Thoracic aorta endothelial cell (primary cell): ENCODE results near the gene DEPDC5. TPM values are rescaled to one million over a fixed set of nuclear protein-coding genes. Genes with fewer than 3 reads are reported as not detected.

ENCODE experiments used
- small RNA-seq: library from RNA; depleted of rRNA; stranded (forward); fragments of <200 nt; gene quantifications from one replicate; pipeline ENCODE3, GENCODE V24; 2012
- total RNA-seq: library from RNA; depleted of rRNA; stranded (reverse); fragments of >200 nt; gene quantifications from 2 replicates; pipeline ENCODE4 v1.2.3, GENCODE V29; 2012

The DEPDC5 gene
- total RNA-seq: 20.9 and 21.8 TPM in 2 replicates

DNA sequence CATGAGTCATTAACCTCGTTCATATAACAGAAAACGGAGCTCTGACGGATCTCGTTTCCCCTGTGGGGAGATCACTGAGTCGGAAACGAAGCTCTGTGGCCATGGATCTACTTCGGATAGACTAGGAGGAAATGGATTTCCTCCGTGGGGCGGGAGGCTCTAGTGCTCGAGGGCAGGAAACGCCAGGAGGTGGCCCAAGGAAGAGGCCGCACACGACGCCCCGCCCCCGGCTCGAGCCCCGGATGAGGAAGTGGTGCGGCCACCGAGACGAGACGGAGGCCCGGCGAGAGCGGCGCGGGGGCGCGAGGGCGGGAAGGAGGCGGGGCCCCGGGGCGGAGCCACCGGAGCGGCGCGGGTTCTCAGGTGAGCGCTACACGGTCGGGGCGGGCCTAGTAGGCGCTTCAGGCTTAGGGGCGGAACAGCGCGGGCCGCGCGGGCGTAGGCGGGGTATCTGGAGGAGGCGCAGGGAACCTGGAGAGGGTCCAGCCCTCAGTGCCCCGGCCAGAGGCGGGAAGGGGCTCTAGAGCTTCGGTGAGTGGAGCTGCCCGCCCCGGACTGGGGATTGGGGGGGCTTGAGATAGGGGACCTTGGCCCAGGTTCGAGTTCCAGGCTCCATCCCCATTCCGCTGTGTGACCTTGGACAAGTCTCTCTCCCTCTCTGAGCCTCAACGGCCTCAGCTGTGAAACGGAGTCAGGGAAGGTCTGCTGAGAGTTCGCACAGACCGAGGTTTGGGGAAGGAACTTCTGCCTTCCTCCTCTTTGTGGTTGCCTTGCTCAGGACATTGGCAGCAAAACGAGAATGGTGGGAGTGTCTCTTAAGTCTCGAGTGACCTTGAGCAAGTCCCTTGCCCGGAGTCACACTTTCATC lies at the start of gene DEPDC5:
TSS of gene DEPDC5 (plus strand) at position 386 of the 868 bp plus-strand sequence. CDS start 903 bp downstream, outside the sequence.

DNA sequence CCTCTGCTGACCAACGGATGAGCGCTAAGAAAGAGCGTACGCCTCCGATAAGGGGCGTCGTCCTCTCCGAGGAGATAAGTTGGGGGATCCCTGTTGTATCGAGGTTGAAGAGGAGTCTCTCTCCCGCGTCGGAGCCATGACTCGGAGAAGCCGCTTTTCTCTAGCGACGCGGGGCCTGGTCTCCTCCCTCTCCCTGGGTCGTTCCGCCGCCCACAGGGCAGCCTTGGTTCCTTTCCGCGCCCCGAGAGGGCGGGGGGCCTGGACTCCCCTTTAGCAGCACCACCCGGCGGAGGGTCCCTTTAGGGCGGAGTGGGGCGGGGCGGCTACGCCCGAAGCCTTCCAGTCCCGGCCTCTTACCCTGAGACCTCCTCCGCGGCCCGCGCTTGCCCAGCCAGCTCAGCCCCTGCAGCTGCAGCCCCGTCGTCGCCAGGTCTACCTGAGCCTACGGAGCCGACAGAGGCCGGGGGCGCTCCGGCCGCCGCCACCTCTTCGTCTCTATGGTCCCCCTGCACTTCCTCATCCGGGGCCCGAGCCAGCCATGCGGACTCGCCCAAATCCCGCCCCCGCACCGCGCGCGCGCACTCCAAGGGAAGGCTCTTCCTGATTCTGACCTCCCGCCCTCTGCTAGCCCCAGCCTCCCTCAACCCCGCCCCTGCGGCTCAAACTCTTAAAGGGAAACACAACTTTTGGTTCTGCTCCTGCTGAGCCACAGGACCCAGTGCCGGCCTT lies 4.0 kb upstream of the DEPDC5 start, which contains the start of gene PRR14L:
TSS of gene PRR14L (minus strand) at position 497 of the 729 bp plus-strand sequence. CDS start 11,272 bp downstream, outside the sequence.

DNA sequence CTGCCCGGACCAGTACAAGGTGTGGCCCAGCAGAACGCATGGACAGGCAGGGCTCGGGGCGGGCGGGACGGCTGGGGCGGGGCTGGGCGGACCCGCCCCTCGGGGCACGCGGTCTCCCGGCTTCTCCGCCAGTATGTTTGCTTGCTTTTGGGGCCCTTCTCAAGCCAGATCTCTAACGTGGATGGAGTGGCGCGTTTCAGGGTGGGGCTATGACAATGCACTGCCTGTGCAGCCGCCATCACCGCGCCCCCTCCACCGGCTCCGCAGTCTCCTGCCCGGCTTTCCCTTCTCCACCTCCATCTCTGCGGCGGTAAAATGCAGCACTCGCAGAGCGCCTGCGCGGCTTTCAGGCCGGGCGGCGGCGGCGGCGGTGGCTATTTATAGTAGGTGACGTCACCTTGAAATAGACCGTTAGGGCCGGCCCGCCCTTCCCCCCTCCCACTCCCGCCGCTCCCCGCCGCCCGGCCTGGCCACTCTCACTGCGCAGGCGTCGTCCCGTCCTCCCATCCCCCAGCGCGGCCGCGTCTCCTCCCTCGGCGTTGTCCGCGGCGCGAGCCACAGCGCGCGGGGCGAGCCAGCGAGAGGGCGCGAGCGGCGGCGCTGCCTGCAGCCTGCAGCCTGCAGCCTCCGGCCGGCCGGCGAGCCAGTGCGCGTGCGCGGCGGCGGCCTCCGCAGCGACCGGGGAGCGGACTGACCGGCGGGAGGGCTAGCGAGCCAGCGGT lies 190.3 kb downstream of the DEPDC5 start, which contains the start of gene YWHAH:
TSS of gene YWHAH (plus strand) at position 558 of the 722 bp plus-strand sequence. CDS start 199 bp downstream, outside the sequence.

Small RNA genes within 50 kb of the gene (small RNA-seq; reads per million reads assigned to genes)
- gene RN7SL20P: not detected

Other genes with a start within 250 kb of the DEPDC5 start
- gene PISD, start 91.8 kb upstream of the DEPDC5 start, total RNA-seq: 35.0 and 37.0 TPM in 2 replicates
- 46.5 and 48.9 TPM in 2 replicates for gene PRR14L, start 3.9 kb upstream of the DEPDC5 start, total RNA-seq
- 149 and 180 TPM in 2 replicates for gene YWHAH, start 190.5 kb downstream of the DEPDC5 start, total RNA-seq